ENCODE measurements around the gene STRA6.
A peak's percentile ranks its signal among the peaks of the same experiment; 100 is the strongest.

Gene STRA6

GRCh38 chr15:74213858-74214284 is 11.3 kb upstream of the STRA6 start:
- peak overlapping the region; percentile 15; the same call in 1 of the 2 replicates for H3K27ac ChIP-seq (ENCODE audit: low read depth, low read length)
- no peak overlapping the region for H3K4me3 ChIP-seq (ENCODE audit: low read depth, low read length)
- H3K4me1 ChIP-seq (ENCODE audit: control insufficient read depth, insufficient read depth, low read length) = peaks cover 67% of the 10 kb centered on the region
- H3K9me3 ChIP-seq (ENCODE audit: control insufficient read depth, insufficient read depth, low read depth, low read length) = no peaks in the 10 kb centered on the region
- no peaks in the 10 kb centered on the region for H3K36me3 ChIP-seq (ENCODE audit: control insufficient read depth, insufficient read depth, low read length)
- peak overlapping the region; percentile 55 for H3K9ac ChIP-seq (ENCODE audit: low read length)
- H3K27me3 ChIP-seq (ENCODE audit: control insufficient read depth, insufficient read depth, low read length) = peaks cover 9% of the 10 kb centered on the region; the same call in 1 of the 2 replicates

GRCh38 chr15:74212494-74212893 is 9.9 kb upstream of the STRA6 start:
- Histone ChIP-seq H3K4me1 (ENCODE audit: control insufficient read depth, insufficient read depth, low read length) (peaks cover 75% of the 10 kb centered on the region), H3K36me3 (ENCODE audit: control insufficient read depth, insufficient read depth, low read length) (no peaks in the 10 kb centered on the region), H3K9ac (ENCODE audit: low read length) (peak overlapping the region; percentile 19), H3K9me3 (ENCODE audit: control insufficient read depth, insufficient read depth, low read depth, low read length) (no peaks in the 10 kb centered on the region), H3K27me3 (ENCODE audit: control insufficient read depth, insufficient read depth, low read length) (peaks cover 2% of the 10 kb centered on the region; the same call in 1 of the 2 replicates), H3K4me3 (ENCODE audit: low read depth, low read length) (no peak overlapping the region), H3K27ac (ENCODE audit: low read depth, low read length) (no peak overlapping the region)

GRCh38 chr15:74211656-74212055 is 9.1 kb upstream of the STRA6 start:
- Histone ChIP-seq H3K9ac (ENCODE audit: low read length) (peak overlapping the region; percentile 19), H3K4me1 (ENCODE audit: control insufficient read depth, insufficient read depth, low read length) (peaks cover 75% of the 10 kb centered on the region), H3K36me3 (ENCODE audit: control insufficient read depth, insufficient read depth, low read length) (no peaks in the 10 kb centered on the region), H3K4me3 (ENCODE audit: low read depth, low read length) (no peak overlapping the region), H3K9me3 (ENCODE audit: control insufficient read depth, insufficient read depth, low read depth, low read length) (no peaks in the 10 kb centered on the region), H3K27me3 (ENCODE audit: control insufficient read depth, insufficient read depth, low read length) (peaks cover 2% of the 10 kb centered on the region; the same call in 1 of the 2 replicates), H3K27ac (ENCODE audit: low read depth, low read length) (no peak overlapping the region)

GRCh38 chr15:74210729-74211128 is 8.1 kb upstream of the STRA6 start:
- no peak overlapping the region for H3K9ac ChIP-seq (ENCODE audit: low read length)
- H3K9me3 ChIP-seq (ENCODE audit: control insufficient read depth, insufficient read depth, low read depth, low read length) = no peaks in the 10 kb centered on the region
- no peaks in the 10 kb centered on the region; the same call in 1 of the 2 replicates for H3K27me3 ChIP-seq (ENCODE audit: control insufficient read depth, insufficient read depth, low read length)
- H3K36me3 ChIP-seq (ENCODE audit: control insufficient read depth, insufficient read depth, low read length) = no peaks in the 10 kb centered on the region
- no peak overlapping the region for H3K4me3 ChIP-seq (ENCODE audit: low read depth, low read length)
- no peak overlapping the region for H3K27ac ChIP-seq (ENCODE audit: low read depth, low read length)
- H3K4me1 ChIP-seq (ENCODE audit: control insufficient read depth, insufficient read depth, low read length) = peaks cover 70% of the 10 kb centered on the region

- Histone ChIP-seq H3K4me3 (ENCODE audit: low read depth, low read length) (no peak overlapping the region), H3K4me1 (ENCODE audit: control insufficient read depth, insufficient read depth, low read length) (peaks cover 69% of the 10 kb centered on the region), H3K27ac (ENCODE audit: low read depth, low read length) (no peak overlapping the region), H3K36me3 (ENCODE audit: control insufficient read depth, insufficient read depth, low read length) (no peaks in the 10 kb centered on the region), H3K9me3 (ENCODE audit: control insufficient read depth, insufficient read depth, low read depth, low read length) (no peaks in the 10 kb centered on the region), H3K27me3 (ENCODE audit: control insufficient read depth, insufficient read depth, low read length) (no peaks in the 10 kb centered on the region; the same call in 1 of the 2 replicates), H3K9ac (ENCODE audit: low read length) (no peak overlapping the region)
These were observed 7.5 kb upstream of the STRA6 start for GRCh38 chr15:74209997-74210671.

GRCh38 chr15:74209560-74209958 is 7.0 kb upstream of the STRA6 start:
- peak overlapping the region; percentile 15 for H3K9ac ChIP-seq (ENCODE audit: low read length)
- H3K27ac ChIP-seq (ENCODE audit: low read depth, low read length) = peak overlapping the region; percentile 10; the same call in 1 of the 2 replicates
- H3K9me3 ChIP-seq (ENCODE audit: control insufficient read depth, insufficient read depth, low read depth, low read length) = no peaks in the 10 kb centered on the region
- H3K36me3 ChIP-seq (ENCODE audit: control insufficient read depth, insufficient read depth, low read length) = no peaks in the 10 kb centered on the region
- H3K4me1 ChIP-seq (ENCODE audit: control insufficient read depth, insufficient read depth, low read length) = peaks cover 63% of the 10 kb centered on the region
- H3K4me3 ChIP-seq (ENCODE audit: low read depth, low read length) = 0 out of 2 replicates have a peak overlapping the region, but pooled peaks have one; percentile 4
- no peaks in the 10 kb centered on the region; the same call in 1 of the 2 replicates for H3K27me3 ChIP-seq (ENCODE audit: control insufficient read depth, insufficient read depth, low read length)

- peak overlapping the region; percentile 10; the same call in 1 of the 2 replicates for H3K27ac ChIP-seq (ENCODE audit: low read depth, low read length)
- H3K27me3 ChIP-seq (ENCODE audit: control insufficient read depth, insufficient read depth, low read length) = no peaks in the 10 kb centered on the region; the same call in 1 of the 2 replicates
- no peaks in the 10 kb centered on the region for H3K9me3 ChIP-seq (ENCODE audit: control insufficient read depth, insufficient read depth, low read depth, low read length)
- H3K9ac ChIP-seq (ENCODE audit: low read length) = peak overlapping the region; percentile 46
- H3K4me3 ChIP-seq (ENCODE audit: low read depth, low read length) = peak overlapping the region; percentile 4; the same call in 1 of the 2 replicates
- peaks cover 63% of the 10 kb centered on the region for H3K4me1 ChIP-seq (ENCODE audit: control insufficient read depth, insufficient read depth, low read length)
- no peaks in the 10 kb centered on the region for H3K36me3 ChIP-seq (ENCODE audit: control insufficient read depth, insufficient read depth, low read length)
These were observed 6.4 kb upstream of the STRA6 start for GRCh38 chr15:74208901-74209559.

- Histone ChIP-seq H3K4me3 (ENCODE audit: low read depth, low read length) (peak overlapping the region; percentile 4; the same call in 1 of the 2 replicates), H3K9ac (ENCODE audit: low read length) (no peak overlapping the region), H3K4me1 (ENCODE audit: control insufficient read depth, insufficient read depth, low read length) (peaks cover 63% of the 10 kb centered on the region), H3K27ac (ENCODE audit: low read depth, low read length) (peak overlapping the region; percentile 10; the same call in 1 of the 2 replicates), H3K9me3 (ENCODE audit: control insufficient read depth, insufficient read depth, low read depth, low read length) (no peaks in the 10 kb centered on the region), H3K27me3 (ENCODE audit: control insufficient read depth, insufficient read depth, low read length) (no peaks in the 10 kb centered on the region; the same call in 1 of the 2 replicates), H3K36me3 (ENCODE audit: control insufficient read depth, insufficient read depth, low read length) (no peaks in the 10 kb centered on the region)
These were observed 5.9 kb upstream of the STRA6 start for GRCh38 chr15:74208496-74208895.

- Histone ChIP-seq H3K27ac (ENCODE audit: low read depth, low read length) (no peak overlapping the region), H3K9ac (ENCODE audit: low read length) (no peak overlapping the region), H3K36me3 (ENCODE audit: control insufficient read depth, insufficient read depth, low read length) (no peaks in the 10 kb centered on the region), H3K4me3 (ENCODE audit: low read depth, low read length) (no peak overlapping the region), H3K9me3 (ENCODE audit: control insufficient read depth, insufficient read depth, low read depth, low read length) (no peaks in the 10 kb centered on the region), H3K4me1 (ENCODE audit: control insufficient read depth, insufficient read depth, low read length) (peaks cover 63% of the 10 kb centered on the region), H3K27me3 (ENCODE audit: control insufficient read depth, insufficient read depth, low read length) (no peaks in the 10 kb centered on the region; the same call in 1 of the 2 replicates)
These were observed 5.3 kb upstream of the STRA6 start for GRCh38 chr15:74207652-74208440.

- no peak overlapping the region for H3K27ac ChIP-seq (ENCODE audit: low read depth, low read length)
- peaks cover 61% of the 10 kb centered on the region for H3K4me1 ChIP-seq (ENCODE audit: control insufficient read depth, insufficient read depth, low read length)
These were observed 4.3 kb upstream of the STRA6 start for GRCh38 chr15:74206801-74207281.

More at GRCh38 chr15:74206801-74207281, 4.3 kb upstream of the STRA6 start:
- no peaks in the 10 kb centered on the region for H3K9me3 ChIP-seq (ENCODE audit: control insufficient read depth, insufficient read depth, low read depth, low read length)
- H3K9ac ChIP-seq (ENCODE audit: low read length) = no peak overlapping the region
- H3K4me3 ChIP-seq (ENCODE audit: low read depth, low read length) = no peak overlapping the region
- no peaks in the 10 kb centered on the region for H3K36me3 ChIP-seq (ENCODE audit: control insufficient read depth, insufficient read depth, low read length)
- no peaks in the 10 kb centered on the region; the same call in 1 of the 2 replicates for H3K27me3 ChIP-seq (ENCODE audit: control insufficient read depth, insufficient read depth, low read length)

Measured in HUES6 (cell line).